HG03159 (cell line): ENCODE results near the gene GJB5.

ENCODE experiments used
- ATAC-seq: cut with Tn5 transposase; IDR thresholded peaks from one replicate; pipeline ENCODE4 v1.9.1; 2021; ENCODE audit warnings: mild to moderate bottlenecking, moderate library complexity; ENCODE audit not compliant: unreplicated experiment

The GJB5 gene

DNA sequence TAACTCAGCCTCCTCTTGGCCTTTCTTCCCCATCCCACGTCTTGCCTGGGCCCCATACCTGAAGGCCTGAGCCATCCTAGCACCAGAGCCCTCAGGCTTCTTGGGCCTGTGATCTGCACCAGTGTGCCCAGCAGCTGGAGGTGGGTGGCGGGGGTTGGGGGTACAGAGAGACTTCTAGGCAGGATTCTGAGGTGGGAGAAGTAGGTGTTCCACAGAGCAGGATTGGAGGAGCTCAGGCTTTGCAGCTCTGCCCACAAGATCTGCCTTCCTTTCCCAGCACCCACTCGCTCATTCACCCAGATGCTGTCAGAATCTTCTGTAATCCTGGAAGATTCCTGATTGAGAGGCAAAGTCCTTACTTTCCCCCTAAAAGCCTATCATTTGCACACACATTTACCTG is 10.0 kb upstream of the GJB5 start:
- ATAC-seq, result no peak

DNA sequence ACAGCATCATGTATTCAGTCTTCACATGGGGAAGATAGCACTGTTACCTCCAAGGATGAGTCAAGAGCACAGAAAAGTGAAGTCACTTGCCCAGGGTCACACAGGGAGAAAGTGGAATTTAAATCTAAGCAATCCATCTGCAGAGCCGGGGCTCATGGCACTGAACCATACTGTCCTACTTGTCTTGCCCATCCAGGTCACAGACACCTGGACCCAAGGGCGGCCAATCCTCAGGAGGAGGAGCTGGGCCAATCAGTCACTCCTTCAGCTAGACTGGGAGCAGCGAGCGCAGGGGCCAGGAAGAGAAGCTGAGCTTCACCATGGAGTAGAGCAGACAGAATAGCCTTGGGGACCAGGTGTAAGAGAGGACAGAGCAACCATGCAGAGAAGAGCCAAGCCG is 9.2 kb upstream of the GJB5 start:
- ATAC-seq, result no peak

DNA sequence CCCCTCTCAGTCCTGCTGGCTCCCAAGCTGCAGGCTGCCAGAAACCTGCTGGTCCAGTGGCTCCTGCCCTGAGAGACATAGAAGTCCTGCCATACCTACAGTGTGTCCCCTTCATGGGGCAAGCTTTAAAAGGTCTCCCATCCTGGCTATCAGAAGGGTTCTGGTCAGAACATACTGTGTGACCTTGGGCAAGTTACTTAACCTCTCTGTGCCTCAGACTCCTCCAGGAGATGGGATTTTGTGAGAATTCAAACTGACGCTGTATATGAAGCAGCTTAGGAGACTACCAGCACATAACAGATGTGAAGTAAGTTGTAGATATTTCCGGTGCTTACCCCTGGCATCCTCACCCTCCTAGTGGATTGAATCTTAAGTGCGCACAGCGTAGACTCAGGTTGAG is 8.7 kb upstream of the GJB5 start:
- ATAC-seq, result no peak

DNA sequence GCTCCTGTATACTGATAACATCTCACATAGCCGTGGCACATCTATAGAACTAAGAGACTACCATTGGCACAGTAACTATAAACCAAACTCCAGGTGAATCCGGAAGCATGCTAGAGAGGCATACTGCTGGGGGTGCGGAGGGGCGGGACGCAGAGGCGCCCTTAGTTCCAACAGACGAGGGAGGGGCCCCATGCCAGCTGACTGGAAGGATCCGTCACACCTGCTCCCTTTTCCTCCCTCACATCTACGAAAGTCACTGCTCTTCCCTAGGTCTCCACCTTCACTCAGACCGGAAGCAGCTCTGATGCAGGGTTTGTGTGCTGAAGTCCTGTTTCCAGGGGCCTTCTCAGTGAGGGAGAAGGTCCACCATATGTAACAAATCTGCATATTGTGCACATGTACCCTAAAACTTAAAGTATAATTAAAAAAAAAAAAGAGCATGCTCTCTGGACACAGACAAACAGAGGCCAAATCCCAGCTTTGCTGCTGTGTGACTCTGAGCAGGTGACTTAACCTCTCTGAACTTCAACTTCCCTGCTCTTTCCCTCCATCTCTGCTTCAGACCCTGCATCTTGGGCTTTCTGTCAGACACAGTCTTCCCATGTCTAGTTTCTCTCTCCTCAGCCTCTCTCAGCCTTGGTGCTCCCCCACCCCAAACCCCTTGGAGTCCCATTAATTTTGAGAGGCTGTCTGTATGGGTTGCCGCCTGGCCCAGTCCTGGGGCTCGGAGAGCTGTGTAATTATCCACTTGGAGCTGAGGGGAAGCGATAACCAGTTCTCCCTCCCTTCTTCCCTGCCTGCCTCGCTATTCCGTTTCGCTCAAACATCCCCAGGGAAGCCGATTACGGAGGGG is 7.8 kb upstream of the GJB5 start:
- ATAC-seq, result no peak

DNA sequence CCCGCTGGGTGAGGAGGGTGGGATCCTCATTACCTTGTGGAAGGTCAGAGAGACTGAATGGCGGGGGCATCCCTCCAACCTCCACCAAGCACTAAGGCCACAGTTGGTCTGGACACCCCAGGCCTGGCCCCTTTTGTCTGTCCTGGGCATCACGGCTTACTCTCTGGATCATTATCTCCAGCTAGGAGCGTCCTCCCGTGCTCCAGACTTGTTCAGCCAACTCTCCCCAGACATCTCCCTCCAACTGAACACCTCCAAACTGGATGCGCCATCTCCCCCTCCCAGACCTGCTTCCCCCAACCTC is 7.3 kb upstream of the GJB5 start:
- ATAC-seq, result no peak

DNA sequence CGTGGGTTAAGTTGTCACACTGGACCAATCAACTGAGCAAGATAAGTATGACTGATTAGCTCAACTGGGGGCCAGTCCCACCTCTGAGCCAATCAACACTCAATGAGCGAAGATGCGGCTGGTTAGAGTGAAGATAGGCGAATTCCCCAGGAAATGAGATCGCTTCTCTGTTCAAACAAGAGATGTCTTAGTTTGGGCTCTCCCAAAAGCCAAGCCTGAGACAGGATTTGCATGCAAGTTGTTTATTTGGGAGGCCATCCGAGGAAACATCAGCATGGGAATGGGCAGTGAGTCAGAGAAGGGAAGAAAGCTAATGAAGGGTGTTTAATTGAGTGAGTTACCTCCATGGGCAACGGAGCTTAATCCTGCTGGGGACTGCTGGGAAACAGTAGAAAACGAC is 4.9 kb upstream of the GJB5 start:
- ATAC-seq, result no peak

DNA sequence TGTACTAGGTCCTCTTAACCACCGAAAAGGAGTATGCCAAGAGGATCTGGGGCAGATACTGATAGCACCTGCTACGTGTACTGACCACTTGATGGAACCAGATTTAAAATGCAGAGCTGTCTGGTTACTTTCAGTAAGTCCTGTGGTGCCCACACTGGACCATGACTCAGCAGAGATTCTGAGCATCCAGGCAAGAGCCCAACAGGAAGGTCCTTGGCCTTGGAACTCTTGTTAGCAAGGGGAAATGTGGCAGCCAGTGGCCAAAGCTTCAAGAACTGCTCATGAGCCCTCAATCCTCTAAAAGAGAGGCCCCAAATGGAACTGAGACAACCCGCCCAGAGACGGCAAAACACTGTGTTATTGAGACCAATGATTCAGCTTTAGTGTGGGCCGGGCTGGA is 4.2 kb upstream of the GJB5 start:
- no peak for ATAC-seq

DNA sequence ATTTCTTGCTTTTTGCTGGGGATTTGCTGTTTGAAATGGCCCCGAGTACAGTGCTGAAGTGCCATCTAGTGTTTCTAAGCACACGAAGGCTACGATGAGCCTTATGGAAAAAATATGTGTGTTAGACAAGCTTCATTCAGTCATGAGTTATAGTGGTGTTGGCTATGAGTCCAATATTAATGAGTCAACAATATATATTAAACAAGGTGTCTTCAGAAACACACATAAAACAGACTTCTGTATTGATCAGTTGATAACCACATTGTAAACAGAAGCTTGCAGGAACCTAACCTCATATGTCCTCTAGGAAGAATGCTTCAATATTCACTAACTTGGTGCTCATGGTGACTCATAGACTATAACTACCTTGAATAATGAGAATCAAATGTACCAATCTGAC is 1.7 kb upstream of the GJB5 start:
- no peak for ATAC-seq

DNA sequence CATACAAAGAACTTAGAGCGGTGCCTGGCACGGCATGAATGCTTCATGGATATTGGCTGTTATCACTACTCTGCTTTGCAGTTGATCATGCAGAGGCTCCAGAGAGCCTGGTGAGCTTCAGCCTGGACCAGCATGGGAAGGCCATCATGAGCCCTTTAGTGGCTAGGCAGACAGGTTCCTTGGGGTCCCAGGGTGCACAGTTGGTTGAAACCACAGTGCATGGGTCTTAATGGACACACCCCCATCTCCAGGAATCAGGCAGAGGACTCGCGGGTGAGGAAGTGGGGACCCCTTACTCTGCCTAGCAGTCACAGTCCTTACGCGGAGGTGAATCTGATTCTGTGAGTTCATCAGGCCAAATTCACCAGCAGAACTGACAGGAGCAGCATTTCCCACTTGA is 1.1 kb downstream of the GJB5 start:
- ATAC-seq, result no peak

DNA sequence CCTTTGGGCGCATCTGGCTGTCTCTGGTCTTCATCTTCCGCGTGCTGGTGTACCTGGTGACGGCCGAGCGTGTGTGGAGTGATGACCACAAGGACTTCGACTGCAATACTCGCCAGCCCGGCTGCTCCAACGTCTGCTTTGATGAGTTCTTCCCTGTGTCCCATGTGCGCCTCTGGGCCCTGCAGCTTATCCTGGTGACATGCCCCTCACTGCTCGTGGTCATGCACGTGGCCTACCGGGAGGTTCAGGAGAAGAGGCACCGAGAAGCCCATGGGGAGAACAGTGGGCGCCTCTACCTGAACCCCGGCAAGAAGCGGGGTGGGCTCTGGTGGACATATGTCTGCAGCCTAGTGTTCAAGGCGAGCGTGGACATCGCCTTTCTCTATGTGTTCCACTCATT is 2.5 kb downstream of the GJB5 start:
- no peak for ATAC-seq

DNA sequence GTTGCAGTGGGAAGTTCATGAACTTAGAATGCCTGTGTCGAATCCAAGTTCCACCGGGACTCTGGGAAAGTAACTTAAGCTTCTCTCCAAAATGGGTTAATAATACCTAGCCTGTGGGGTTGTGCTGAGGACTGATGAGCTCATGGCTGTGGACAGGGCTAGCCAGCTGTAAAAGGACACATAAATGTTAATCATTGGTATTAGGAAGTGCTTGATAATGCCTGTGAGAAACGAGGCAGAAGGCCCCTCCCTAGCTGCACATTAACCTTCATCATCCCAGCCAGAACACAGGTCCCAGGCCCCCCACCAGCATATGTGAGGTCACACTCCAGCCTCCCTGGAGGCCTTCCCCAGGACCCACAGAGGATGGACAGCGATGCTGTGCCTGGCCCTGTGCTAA is 3.9 kb downstream of the GJB5 start:
- ATAC-seq, result no peak

DNA sequence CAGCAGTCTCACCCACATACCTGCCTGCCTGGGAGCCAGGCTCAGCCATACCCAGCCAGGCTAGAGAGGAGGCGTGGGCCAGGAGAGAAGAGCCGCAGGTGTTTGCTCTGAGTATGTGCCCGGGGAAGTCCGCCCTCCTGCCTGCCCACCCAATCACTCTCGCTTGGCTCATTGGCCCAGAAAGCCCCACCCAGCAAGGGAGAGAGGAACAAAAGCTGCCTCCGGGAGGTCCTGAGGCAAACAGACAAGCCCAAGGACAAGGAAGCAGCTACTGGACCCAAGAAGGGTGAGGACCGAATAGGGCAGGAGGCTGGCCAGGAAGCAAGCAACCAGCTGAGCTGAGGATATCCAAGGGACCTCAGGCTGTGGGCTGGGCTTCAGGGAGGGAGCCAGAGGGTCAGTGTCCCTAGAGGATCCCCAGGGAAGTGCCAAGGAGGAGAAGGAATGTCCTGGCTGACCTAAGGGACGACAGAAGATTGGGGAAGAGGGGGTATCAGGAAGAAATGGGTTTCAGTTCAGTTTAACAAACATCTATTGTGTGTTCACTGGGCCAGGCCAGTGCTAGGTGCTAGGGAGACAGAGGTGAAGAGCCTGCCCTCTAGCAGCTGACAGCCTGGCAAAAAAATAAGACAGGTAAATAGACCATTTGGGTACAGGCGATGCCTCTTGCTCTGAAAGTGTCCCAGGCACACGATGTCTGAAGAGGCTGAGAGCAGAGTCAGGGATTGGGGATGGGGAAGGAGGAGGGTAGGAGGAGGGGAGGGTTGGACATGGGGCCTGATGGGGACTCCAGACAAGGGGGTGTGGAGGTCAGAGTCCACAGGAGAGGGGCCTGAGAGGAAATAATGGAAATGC is 4.9 kb downstream of the GJB5 start, which contains the start of gene GJB4:
GJB4 (plus strand) TSS at position 238 of the 855 bp plus-strand sequence. CDS start 1,515 bp downstream, outside the sequence.
- no peak for ATAC-seq

DNA sequence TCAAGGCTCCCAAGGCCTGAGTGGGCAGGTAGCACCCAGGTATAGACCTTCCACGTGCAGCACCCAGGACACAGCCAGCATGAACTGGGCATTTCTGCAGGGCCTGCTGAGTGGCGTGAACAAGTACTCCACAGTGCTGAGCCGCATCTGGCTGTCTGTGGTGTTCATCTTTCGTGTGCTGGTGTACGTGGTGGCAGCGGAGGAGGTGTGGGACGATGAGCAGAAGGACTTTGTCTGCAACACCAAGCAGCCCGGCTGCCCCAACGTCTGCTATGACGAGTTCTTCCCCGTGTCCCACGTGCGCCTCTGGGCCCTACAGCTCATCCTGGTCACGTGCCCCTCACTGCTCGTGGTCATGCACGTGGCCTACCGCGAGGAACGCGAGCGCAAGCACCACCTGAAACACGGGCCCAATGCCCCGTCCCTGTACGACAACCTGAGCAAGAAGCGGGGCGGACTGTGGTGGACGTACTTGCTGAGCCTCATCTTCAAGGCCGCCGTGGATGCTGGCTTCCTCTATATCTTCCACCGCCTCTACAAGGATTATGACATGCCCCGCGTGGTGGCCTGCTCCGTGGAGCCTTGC is 6.4 kb downstream of the GJB5 start:
- ATAC-seq, result no peak

DNA sequence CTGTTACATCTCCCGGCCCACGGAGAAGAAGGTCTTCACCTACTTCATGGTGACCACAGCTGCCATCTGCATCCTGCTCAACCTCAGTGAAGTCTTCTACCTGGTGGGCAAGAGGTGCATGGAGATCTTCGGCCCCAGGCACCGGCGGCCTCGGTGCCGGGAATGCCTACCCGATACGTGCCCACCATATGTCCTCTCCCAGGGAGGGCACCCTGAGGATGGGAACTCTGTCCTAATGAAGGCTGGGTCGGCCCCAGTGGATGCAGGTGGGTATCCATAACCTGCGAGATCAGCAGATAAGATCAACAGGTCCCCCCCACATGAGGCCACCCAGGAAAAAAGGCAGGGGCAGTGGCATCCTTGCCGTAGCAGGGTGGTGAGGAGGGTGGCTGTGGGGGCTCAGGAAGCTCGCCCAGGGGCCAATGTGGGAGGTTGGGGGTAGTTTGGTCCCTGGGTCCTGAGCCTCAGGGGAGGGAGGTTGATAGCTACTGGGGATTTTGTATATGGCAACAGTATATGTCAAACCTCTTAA is 7.0 kb downstream of the GJB5 start:
- ATAC-seq, result no peak

DNA sequence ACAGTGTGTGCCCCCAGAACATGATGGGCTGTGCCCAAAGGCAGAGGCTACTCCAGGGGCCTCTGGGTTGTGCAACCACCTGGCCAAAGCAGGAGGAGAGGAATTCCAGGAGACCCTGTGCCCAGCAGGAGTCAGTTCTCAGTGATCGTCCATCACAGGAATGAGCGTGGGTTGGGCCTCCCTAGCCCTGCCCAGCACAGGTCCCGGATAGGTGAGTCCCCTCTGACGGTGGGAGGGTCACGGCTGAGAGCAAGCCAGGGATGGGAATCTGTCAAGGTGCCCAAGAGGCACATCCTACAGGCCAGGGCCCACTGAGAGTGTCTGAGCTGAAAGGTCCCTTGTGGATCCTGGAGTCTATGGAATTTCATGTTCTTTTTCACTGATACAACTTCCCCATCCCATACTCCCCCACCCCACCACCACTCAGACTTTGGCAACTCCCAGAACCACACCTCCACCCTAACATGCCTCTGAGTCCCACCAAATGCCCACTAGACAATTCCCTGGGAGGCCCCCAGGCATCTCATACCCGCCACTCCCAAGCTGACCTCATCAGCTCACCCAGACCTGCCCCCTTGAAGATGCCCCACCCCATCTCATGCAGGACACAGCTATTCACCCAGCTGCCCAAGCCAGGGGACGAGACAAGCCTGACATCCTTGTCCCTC is 7.8 kb downstream of the GJB5 start:
- no peak for ATAC-seq

DNA sequence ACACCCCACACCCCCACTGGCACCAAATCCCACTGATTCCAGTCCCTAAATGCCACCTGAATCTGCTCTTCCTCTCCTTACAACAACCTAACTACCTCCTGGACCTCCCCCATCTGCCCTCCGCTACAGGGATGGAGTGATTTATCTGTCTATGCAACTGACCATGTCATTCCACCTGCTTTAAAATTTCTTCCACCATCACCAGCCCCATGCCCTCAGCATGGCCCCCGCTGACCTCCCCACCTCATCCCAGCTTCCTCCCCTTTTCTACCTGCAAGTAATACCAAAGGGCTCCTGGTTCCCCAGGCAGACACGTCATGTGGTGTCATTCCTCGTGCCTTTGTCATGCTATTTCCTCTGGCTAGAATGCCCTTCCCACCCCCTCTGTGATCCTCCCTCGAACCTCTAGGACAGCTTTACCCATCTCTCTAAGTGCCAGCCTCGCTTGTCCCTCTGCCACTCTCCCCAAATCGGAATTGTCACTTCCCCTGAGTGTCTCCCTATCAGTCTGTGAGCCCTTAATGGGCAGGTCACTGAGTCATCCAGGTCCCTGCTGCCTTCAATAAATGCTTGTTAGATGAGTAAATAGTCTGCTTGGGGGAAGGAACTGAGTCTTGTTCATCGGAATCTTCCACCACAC is 8.4 kb downstream of the GJB5 start:
- no peak for ATAC-seq

DNA sequence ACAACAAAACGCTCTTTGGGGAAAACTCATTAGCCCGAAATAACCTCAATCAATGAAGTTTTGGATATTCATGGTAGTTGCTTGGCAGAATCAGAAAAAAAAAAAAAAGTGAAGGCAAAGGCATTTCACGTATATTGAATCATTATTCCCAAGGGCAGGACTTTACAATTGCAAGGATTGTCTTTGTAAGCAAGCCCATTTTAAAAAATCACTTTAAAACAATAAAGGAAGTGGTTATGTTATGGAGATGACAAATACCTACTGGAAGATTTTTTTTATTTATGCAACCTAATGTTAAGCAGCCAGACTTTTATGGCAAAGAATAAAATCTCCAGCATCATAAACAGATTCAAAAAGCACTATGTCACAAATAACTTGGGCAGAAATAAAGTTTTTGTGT is 14.0 kb downstream of the GJB5 start:
- ATAC-seq, result no peak

DNA sequence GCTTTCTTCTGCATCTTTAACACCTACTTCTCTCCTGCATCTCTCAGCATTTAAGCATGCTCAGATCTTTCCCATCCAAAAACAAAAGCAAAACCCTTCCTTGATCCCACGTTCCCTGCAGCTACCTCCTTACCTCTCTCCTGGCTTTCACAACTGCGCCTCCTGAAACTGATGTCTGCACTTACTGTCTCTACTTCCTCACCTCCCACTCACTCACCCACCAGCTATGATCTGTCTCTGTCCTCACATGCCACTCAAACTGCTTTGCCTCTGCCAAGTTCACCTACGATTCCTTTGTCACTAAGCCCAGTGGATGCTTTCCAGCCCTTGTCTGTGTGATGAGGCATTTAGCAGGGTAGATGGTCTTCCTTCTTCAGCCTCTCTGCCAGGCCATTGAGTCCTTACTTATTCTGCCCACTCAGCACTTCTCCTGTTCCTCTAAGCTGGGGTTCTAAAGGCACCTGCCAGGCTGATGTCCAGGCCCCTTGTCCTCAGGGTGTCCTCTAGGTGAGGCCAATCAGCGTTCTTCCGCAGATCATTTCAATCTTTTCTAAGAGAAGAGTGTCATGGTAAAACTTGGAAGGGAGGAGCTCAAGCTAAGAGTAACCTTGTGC is 16.2 kb downstream of the GJB5 start:
- ATAC-seq, result no peak

DNA sequence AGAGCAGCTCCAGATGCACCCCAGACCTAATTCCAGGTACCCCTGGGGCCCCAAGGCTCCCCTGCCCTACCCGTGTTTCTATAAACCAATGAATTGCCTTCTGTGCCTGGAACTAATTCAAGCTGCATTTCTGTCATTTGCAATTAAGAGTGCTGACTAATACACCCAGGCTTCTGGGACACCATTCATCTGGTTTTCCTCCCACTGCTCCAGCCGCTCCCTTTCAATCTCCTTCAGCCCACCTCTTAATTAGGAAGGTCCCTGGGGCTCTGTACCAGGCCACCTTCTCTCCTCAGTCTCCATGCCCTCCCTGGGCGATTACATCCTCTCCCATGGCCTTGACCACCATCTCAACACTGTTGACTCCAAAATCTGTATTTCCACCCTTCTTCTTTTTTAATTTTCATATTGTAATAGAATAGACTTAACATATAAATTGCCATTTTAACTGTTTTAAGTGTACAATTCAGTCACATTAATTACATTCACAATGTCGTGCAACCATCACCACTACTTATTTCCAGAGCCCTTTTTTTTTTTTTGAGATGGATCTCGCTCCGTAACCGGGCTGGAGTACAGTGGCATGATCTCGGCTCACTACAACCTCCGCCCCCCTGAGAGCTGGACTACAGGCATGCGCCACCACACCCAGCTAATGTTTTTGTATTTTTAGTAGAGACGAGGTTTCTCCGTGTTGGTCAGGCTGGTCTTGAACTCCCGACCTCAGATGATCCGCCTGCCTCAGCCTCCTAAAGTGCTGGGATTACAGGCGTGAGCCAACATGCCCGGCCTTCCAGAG is 16.9 kb downstream of the GJB5 start:
- ATAC-seq, result no peak
